ENCODE measurements around the gene SERPINF2.

Gene SERPINF2

DNA sequence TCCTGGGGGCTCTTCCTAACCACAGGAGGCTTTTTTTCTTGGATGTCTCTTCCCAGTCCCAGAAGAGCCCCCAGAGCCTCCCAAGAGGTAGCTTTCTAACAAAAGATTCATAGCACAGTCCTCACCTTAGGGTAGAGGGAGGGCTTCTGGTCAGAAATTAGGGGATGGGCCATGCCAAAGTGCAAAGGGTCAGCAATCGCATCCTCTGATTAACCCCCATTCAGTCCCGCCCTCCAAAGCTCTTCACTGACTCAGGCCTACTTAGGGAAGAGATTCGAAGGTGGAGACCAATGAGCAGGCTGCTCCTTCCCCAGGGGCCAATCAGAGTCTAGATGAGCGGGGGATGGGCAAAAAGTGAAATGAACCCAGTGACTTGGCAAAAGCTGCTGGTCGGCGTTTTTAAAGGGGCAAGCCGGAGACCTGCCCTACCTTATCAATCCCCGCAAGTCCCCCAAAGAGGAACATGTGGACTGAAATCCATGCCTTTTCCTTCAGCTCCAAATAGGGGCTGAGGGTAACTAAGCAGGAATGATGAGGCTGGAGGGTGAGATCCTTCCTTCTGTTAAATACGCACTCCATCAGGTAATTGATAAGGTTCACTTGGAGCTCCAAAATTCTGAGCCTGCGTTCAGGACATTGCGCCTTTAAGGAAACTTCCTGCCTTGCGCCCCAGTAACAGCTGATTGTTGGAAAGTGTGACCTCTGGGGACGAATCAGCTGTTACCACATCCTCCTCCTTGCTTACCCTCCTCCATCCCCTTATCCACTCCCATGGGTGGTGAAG is 25.6 kb upstream of the SERPINF2 start:
- peak; percentile 98 for DNase-seq

DNA sequence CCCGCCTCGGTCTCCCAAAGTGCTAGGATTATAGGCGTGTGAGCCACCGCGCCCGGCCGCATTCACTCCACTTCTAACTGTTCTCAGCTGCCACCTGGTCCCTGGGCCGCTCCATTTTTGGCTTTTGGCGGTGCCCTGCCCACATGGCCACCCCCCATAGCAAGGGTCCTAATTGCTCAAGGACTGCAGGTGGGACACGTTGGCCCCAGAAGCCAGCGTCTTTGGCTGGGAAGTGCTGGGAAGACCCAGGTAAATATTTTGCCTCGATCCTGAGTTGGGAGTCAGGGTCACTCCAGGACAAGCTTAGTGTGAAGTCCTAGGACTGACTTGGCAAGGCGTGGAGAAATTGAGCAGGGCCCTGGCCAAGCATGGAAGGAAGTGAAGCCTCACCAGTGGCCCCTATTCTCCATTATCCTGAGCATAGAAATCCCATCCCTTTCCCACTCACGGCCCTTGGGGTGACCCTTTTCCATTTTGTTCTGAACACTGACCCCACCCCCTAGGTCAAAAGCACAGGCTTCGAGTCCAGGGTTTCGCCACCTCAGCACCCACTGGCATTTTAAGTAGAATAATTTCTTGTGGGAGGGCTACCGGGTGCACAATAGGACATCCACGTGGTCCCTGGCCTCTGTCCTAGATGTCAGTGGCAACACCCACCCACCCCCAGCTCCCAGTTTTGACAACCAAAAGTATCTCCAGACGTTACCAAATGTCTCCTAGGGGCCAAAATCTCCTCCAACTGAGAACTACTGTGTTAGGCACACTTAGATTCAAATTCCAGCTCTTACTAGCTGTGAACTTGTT is 24.1 kb upstream of the SERPINF2 start:
- DNase-seq = peak in 1 of 2 donors; percentile 44

DNA sequence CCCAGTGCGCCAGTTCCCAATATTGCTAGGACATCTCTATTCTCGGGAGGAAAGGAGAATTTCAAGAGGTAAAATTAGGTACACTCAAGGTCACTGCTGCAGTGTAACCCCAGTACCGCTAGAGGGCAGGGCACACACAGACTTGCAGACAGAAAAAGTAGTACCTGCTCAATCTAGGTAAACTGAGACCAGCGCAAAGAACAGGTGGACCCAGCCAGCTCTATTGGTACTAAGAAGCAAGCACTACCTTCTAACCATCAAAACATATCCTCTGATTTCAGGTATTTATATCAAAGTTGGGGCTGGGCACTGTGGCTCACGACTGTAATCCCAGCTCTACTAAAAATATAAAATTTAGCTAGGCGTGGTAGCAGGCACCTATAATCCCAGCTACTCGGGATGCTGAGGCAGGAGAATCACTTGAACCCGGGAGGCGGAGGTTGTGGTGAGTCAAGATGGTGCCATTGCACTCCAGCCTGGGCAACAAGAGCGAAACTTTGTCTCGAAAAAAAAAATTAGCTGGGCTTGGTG is 21.8 kb upstream of the SERPINF2 start:
- peak in 1 of 2 donors; percentile 77 for DNase-seq

DNA sequence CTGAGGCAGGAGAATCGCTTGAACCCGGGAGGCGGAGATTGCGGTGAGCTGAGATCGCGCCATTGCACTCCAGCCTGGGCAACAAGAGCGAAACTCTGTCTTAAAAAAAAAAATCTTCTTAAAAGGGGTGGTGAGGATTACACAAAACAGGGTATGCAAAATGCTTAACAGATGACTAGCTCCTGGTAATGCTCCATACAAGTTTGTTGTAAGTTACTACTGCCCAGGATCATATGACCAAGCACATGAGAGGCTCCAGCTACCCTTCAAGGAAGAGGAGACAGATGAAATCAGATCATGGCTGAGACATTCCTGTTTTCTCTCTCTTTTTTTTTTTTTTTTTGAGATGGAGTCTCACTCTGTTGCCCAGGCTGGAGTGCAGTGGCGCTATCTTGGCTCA is 20.6 kb upstream of the SERPINF2 start:
- peak in 1 of 2 donors; percentile 61 for DNase-seq

DNA sequence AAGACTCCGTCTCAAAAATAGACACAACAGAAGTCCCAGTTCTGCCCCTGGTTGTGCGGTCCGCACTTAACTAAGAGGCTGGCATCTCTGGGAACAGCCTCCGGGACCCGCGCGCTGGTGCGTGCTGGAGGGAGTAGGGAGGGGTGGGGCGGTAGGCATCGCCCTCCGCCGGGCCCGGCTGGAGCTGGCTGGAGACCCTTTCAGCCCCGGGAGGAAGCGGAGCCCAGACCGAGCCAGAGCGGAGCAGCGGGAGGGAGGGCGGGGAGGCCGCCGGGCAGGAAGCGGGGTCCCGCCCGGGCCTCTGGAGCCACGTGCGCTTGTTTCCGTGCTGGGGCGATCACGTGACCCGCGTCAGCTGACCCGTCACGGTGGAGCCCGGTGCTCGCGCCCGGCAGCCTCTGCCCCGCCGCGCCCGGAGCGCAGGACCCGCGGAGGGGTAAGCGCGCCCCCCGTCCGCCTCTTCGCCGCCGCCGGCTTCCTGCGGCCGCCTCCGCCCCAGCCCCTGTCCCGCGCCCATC is 18.3 kb upstream of the SERPINF2 start, which contains the start of gene WDR81:
Gene WDR81 (plus strand): TSS at position 354 of the 518 bp plus-strand sequence. CDS start 256 bp downstream, outside the sequence.
- DNase-seq = peak; percentile 69 to 70

DNA sequence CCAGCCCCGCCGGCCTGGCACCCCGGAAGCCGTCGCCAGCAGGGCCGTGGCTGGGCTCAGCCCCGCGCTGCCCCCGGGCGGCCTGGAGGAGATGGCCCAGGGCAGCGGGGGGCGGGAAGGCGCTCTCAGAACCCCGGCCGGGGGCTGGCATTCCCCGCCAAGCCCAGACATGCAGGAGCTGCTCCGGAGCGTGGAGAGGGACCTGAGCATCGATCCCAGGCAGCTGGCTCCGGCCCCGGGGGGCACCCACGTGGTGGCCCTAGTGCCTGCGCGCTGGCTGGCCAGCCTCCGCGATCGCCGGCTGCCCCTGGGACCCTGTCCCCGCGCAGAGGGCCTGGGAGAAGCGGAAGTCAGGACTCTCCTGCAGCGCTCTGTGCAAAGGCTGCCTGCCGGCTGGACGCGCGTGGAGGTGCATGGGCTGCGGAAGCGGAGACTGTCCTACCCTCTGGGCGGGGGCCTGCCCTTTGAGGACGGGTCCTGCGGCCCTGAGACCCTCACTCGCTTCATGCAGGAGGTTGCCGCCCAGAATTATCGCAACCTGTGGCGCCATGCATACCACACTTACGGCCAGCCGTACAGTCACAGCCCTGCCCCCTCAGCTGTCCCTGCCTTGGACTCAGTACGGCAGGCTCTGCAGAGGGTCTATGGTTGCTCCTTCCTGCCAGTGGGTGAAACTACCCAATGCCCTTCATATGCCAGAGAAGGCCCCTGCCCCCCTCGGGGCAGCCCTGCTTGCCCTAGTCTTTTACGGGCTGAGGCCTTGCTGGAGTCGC is 17.6 kb upstream of the SERPINF2 start:
- DNase-seq = peak in 1 of 2 donors; percentile 54

DNA sequence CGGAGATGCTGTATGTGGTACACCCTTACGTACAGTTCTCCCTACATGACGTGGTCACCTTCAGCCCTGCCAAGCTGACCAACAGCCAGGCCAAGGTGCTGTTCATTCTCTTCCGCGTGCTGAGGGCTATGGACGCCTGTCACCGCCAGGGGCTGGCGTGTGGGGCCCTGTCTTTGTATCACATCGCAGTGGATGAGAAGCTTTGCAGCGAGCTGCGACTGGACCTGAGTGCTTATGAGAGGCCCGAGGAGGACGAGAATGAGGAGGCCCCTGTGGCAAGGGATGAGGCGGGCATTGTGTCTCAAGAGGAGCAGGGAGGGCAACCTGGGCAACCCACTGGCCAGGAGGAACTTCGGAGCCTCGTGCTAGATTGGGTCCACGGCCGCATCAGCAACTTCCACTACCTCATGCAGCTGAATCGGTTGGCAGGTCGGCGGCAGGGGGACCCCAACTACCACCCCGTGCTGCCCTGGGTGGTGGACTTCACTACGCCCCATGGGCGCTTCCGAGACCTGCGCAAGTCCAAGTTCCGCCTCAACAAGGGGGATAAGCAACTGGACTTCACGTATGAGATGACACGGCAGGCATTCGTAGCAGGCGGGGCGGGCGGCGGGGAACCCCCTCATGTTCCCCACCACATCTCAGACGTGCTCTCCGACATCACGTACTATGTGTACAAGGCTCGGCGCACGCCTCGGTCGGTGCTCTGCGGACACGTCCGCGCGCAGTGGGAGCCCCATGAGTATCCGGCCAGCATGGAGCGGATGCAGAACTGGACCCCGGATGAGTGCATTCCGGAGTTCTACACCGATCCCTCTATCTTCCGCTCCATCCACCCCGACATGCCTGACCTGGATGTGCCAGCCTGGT is 16.8 kb upstream of the SERPINF2 start:
- no peak for DNase-seq

DNA sequence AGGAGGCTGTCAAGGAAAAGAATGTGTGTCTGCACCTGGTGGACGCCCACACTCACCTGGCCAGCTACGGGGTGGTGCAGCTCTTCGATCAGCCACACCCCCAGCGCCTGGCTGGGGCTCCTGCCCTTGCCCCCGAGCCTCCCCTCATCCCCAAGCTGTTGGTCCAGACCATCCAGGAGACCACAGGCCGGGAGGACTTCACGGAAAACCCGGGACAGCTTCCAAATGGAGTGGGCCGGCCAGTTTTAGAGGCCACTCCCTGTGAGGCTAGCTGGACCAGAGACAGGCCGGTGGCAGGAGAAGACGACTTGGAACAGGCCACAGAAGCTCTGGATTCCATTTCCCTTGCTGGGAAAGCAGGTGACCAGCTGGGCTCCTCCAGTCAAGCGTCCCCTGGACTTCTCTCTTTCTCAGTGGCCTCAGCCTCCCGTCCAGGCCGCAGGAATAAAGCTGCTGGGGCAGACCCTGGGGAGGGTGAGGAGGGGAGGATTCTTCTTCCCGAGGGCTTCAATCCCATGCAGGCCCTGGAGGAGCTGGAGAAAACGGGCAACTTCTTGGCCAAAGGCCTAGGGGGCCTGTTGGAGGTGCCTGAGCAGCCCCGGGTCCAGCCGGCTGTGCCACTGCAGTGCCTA is 15.9 kb upstream of the SERPINF2 start:
- DNase-seq = no peak

DNA sequence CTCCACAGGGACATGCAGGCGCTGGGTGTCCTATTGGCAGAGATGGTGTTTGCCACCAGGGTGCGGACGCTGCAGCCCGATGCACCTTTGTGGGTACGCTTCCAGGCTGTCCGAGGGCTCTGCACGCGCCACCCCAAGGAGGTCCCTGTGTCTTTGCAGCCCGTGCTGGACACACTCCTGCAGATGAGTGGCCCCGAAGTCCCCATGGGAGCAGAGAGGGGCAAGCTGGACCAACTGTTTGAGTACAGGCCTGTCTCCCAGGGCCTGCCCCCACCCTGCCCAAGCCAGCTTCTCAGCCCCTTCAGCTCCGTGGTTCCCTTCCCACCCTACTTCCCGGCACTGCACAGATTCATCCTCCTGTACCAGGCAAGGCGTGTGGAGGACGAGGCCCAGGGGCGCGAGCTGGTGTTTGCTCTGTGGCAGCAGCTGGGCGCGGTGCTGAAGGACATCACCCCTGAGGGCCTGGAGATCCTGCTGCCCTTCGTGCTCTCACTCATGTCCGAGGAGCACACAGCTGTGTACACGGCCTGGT is 15.3 kb upstream of the SERPINF2 start:
- DNase-seq = no peak

DNA sequence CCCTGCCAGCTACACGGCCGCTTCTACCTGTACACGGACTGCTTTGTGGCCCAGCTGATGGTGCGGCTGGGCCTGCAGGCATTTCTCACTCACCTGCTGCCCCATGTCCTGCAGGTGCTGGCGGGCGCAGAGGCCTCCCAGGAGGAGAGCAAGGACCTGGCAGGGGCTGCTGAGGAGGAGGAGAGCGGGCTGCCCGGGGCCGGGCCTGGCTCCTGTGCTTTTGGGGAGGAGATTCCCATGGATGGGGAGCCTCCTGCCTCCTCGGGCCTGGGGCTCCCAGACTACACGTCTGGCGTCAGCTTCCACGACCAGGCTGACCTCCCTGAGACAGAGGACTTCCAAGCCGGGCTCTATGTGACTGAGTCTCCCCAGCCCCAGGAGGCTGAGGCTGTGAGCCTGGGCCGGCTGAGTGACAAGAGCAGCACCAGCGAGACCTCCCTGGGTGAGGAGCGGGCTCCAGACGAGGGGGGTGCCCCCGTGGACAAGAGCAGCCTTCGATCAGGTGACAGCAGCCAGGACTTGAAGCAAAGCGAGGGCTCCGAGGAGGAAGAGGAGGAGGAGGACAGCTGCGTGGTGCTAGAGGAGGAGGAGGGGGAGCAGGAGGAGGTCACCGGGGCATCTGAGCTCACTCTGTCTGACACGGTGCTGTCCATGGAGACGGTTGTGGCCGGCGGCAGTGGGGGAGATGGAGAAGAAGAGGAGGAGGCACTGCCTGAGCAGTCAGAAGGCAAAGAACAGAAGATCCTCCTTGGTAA is 14.6 kb upstream of the SERPINF2 start:
- no peak for DNase-seq

DNA sequence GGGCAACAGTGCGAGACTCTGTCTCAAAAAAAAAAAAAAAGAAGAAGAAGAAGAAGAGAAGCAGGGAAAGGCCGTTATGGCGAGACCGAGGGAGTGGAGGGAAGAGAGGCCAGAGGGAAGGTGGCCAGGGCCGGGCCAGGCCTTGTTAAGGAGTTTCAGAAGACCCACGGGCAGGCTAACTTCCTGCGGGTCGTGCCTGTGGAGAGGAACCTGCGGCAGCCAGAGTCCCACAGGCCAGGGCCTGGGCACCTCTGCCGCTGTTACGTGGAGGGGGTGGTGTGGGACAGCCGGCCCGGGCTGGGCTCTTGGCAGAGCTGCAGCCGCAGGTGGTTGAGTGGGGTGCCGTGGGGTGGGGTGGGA is 12.7 kb upstream of the SERPINF2 start:
- DNase-seq = peak; percentile 48 to 60

DNA sequence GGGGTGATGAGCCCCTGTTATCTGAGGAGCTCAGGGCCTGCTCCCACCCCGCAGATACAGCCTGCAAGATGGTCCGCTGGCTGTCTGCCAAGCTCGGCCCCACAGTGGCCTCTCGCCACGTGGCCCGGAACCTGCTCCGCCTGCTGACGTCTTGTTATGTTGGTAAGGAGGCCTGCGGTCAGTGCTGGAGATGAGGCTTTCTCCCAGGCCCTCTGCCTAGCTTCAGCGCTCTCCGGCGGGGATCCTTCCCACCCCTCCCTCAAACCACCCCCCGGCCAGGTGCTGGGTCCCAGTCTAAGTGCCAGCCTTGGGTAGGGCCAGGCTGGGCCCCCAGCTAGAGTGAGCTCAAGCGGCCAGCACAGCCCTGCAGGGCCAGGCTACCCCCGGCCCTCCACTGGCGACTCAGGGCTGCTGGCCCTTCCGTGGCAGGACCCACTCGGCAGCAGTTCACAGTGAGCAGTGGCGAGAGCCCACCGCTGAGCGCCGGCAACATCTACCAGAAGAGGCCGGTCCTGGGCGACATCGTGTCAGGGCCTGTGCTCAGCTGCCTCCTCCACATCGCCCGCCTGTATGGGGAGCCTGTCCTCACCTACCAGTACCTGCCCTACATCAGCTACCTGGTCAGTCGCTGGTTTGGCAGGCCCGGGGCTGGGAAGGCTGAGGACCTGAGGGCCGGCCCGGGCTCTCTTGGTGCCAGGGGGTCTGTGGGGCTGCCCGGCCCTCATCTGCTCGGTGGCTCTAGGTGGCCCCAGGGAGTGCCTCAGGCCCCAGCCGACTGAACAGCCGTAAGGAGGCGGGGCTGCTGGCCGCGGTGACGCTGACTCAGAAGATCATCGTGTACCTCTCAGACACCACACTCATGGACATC is 12.1 kb upstream of the SERPINF2 start:
- no peak for DNase-seq

DNA sequence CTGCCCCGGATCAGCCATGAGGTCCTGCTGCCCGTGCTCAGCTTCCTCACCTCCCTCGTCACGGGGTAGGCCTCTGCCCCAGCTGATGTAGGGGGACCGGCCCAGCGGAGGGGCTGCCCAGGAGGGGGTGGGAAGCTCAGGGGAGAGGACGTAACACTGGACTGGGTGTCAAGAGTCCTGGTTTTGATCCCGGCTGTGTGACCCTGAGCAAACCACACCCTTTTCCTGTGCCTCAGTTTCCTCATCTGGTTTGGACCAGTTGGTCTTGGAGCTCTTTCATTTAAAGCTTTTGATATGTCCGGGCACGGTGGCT is 11.5 kb upstream of the SERPINF2 start:
- DNase-seq = no peak

DNA sequence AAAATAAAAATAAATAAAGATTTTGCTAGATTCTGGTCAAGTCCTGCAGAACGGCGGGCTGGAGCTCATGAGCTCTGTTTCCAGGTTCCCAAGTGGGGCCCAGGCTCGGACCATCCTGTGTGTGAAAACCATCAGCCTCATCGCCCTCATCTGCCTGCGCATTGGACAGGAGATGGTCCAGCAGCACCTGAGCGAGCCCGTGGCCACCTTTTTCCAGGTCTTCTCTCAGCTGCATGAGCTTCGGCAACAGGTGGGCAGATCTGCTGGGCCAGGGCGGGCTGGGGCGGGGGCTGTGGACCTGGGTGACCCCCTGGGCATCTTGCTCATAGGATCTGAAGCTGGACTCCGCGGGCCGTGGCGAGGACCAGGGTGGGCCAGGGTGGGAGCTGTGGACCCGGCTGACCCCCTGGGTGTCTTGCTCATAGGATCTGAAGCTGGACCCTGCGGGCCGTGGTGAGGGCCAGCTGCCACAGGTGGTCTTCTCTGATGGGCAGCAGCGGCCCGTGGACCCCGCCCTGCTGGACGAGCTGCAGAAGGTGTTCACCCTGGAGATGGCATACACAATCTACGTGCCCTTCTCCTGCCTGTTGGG is 10.3 kb upstream of the SERPINF2 start:
- no peak for DNase-seq

DNA sequence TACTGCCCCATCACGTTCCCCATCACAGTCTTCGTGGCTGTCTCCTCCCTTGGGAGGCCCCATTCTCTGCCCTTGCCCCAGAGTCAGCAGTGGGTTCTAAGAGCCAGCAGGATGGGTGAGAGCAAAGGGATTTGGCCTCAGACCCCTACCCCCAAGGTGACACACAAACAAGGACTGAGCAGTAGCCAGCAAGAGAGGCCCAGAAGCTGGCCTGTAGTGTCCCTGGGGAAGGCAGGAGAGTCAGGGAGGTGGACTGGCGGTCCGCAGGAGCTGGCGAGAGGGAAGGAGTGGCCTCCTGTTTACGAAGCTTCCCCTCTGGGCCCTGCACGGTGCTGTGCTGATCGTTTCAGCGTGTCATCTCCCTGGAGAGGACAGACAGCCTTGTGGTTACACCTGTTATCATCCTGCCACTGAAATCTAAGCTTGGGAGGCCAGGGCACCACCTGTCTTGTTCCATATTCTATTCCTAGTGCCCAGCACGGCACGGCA is 9.8 kb upstream of the SERPINF2 start:
- DNase-seq = no peak

DNA sequence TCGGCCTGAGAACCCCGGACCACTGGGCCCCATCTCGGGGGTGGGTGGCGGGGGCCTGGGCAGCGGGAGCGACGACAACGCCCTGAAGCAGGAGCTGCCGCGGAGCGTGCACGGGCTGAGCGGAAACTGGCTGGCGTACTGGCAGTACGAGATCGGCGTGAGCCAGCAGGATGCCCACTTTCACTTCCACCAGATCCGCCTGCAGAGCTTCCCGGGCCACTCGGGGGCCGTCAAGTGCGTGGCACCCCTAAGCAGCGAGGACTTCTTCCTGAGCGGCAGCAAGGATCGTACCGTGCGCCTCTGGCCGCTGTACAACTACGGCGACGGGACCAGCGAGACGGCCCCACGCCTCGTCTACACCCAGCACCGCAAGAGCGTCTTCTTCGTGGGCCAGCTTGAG is 8.9 kb upstream of the SERPINF2 start:
- no peak for DNase-seq

DNA sequence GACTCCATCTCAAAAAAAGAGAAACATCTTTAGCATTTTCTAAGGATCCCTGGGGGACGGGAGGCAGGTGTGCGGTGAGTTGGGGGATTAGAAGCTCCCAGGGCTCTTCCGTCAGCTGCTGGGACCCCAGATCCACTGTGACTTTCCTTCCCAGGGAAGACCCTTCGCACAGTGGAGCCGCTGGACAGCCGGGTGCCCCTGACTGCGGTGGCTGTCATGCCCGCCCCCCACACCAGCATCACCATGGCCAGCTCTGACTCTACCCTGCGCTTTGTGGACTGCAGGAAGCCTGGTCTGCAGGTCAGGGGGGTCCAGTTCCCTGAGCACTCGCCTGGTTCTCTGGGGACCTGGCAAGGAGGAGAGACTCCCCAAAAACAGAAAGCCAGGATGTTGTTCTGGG is 7.3 kb upstream of the SERPINF2 start:
- no peak for DNase-seq

DNA sequence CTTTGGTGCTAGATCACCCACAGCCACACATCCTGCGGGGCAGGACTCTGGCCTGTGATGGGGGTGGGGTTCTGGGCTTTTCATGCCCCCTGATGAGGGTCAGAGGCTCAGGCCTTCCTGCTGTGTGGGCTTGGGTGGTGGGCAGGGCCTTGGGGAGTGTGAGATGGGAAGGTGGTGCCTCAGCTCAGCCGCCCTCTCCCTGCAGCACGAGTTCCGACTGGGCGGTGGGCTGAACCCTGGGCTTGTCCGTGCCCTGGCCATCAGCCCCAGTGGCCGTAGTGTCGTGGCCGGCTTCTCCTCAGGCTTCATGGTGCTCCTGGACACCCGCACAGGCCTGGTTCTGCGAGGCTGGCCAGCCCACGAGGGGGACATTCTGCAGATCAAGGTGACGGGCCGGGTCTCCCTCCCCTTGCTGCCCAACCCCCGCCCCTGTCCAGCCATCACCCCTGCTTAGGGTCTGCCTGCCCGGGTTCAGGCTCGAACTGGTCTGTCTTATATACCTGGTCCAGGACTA is 6.8 kb upstream of the SERPINF2 start:
- DNase-seq = no peak

Measured in inflammatory macrophage treated with lipopolysaccharide for 1 hour (primary cell).